T1000 (cell line): ENCODE measurements around the gene KICS2.
A peak's percentile ranks its signal among the peaks of the same experiment; 100 is the strongest.
"Not testable (repeated sequence)": the region's sequence is repeated elsewhere in the genome, so short reads cannot be mapped to it uniquely, and the experiment has no call there.

Experiments used
- DNase-seq: peaks from one replicate; lab custom pipeline; 2025; ENCODE audit warnings: mixed read lengths; lab: John Stamatoyannopoulos, UW

Gene KICS2

DNA sequence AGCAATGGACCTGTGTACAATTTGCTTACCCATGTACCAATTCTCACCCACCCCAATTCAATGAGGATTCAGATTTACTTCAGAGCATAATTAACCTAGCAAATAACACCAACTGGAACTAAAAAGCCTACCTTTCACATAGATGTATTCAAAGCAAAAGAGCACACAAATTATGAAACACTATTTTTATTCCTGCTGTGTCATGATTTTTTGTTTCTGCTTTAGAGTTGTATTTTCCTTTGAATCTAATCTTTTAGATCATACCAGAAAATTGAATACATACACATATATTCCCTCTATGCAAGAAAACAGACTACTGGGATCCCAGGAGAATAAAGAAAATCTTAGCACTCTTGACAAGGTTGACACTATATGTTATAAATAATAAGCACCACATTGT, 5.9 kb downstream of the KICS2 start:
- no peak for DNase-seq

DNA sequence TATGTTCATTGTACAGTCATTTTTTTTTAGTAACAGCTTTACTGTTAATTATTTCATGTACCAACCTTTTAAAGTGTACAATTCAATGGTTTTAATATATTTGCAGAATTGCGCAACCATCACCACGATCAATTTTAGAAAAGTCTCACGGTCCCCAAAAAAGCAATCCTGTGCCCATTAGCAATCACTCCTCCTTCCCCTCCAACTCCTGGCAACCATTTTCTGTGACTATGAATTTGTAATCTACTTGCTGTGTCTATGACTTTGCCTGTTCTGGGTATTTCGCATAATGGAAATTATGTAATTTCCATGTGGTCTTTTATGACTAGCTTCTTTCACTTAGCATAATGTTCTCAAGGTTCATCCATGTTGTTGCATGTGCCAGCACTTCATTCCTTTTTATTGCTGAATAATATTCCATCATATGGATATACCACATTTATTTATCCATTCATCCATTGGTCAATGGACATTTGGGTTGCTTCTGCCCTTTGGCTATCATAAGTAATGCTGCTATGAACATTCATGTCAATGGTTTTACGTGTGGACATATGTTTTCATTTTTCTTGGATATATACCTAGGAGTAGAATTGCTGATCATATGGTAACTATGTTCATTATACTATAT, 9.9 kb downstream of the KICS2 start:
- no peak for DNase-seq

DNA sequence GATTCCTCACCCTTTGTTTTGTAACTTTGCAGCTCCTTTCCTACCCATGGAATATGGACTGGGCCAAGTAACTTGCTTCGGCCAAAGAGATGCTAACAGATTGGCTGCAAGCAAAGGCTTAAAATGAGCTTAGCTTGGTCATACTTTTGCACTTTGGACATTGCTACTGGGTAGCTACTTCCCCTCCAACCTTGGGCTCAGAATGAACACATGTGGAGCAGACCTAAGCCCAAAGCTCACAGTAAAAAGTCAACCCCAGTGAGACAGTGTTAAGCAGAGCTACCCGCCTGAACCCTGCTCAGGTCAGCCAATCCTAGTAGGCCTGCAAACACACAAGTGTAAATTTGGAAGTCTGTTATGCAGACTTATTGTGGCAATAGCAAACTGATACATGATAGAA, 14.6 kb downstream of the KICS2 start:
- DNase-seq = no peak

GRCh38 chr12:64205542-64205941, 16.6 kb downstream of the KICS2 start:
- DNase-seq = no peak

- DNase-seq = no peak
Measured at GRCh38 chr12:64203775-64204174, 18.3 kb downstream of the KICS2 start.

DNA sequence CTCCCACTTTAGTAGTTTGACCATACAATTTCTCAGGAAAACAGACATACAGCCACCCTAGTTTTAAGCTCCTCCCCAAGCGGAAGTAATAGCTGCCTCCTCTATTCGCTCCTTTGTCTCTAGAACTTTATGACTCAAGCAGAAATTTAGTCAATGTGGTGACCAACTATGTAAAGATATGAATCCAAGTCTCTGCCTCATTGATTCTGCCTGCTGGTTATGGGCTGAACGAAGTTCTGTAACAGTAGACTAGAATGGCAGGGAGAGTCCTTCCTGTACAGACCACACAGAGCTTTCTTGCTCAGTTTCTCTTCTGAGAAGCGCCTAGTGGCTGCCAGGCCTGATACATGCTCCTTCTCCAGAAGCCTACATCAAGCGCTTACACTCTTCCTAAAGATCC, 19.1 kb downstream of the KICS2 start:
- DNase-seq = no peak

DNA sequence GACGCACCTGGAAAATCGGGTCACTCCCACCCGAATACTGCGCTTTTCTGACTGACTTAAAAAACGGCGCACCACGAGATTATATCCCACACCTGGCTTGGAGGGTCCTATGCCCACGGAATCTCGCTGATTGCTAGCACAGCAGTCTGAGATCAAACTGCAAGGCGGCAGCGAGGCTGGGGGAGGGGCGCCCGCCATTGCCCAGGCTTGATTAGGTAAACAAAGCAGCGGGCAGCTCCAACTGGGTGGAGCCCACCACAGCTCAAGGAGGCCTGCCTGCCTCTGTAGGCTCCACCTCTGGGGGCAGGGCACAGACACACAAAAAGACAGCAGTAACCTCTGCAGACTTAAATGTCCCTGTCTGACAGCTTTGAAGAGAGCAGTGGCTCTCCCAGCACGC, 26.3 kb downstream of the KICS2 start:
- not testable (repeated sequence) for DNase-seq

- no peak for DNase-seq
Measured at GRCh38 chr12:64194333-64195149, 27.6 kb downstream of the KICS2 start.

GRCh38 chr12:64193931-64194330, 28.2 kb downstream of the KICS2 start:
- DNase-seq = no peak

GRCh38 chr12:64192644-64193444, 29.3 kb downstream of the KICS2 start:
- DNase-seq = no peak

- DNase-seq = no peak
Measured at GRCh38 chr12:64190140-64190539, 32.0 kb downstream of the KICS2 start.

GRCh38 chr12:64189530-64189929, 32.6 kb downstream of the KICS2 start:
- no peak for DNase-seq

- no peak for DNase-seq
Measured at GRCh38 chr12:64187794-64188193, 34.3 kb downstream of the KICS2 start.

DNA sequence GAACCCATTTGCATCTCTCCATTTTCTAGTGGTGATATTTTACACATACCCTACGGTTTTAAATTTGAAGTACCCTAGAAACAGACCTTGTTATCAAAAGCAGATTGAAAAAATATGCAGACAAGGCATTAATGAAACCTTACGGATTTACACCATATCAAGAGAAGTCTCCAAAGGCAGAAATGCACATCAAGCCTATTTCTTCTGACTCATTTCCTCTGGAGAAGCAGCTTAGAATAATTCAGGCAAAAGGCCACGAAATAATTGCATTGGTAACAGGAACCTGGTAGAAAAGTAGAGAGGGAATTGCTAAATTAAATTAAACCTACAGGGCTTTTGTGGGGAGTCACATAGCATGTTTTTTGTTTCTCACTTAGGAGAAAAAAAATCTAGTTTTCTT, 34.7 kb downstream of the KICS2 start:
- DNase-seq = no peak

- no peak for DNase-seq
Measured at GRCh38 chr12:64186789-64187188, 35.3 kb downstream of the KICS2 start.

DNA sequence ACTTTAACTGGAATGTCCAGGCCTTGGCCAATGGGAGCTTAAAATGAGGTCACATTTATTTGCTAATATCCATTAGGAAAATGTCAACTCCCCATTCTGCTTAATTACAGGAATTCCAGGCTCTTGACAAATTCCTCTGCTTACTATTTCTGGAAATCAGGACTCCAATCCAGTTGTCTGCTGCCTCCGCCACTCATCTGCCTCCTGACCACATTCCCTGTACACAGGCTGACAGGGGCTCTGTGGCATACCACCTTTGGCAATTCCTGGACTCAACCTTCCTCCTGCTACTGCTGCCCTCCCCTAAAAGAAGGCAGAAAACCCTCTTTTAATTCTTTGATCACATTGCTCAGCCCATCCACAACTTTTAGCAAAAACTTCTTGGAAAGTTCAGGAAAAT, 37.9 kb downstream of the KICS2 start:
- DNase-seq = no peak

GRCh38 chr12:64181430-64182291, 40.4 kb downstream of the KICS2 start:
- peak; percentile 77 for DNase-seq

DNA sequence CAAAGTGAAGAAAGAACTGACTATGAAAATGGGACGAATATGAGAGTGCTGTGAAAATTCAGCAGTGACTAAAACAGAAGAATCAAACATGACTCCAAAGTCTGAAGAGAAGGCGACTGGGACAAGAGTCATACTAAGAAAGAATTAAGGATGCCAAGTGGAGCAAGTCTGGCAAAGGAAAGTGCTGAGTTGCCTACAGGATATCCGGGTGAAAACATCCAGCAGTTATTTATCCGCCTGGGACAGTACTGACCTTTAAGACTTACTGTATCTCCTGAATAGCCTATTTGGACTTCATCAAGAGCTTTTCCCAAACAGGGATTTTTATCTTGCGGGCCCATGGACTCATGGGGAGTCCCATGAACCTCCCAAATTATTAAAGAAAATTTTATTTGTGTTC, 41.1 kb downstream of the KICS2 start:
- DNase-seq = no peak

DNA sequence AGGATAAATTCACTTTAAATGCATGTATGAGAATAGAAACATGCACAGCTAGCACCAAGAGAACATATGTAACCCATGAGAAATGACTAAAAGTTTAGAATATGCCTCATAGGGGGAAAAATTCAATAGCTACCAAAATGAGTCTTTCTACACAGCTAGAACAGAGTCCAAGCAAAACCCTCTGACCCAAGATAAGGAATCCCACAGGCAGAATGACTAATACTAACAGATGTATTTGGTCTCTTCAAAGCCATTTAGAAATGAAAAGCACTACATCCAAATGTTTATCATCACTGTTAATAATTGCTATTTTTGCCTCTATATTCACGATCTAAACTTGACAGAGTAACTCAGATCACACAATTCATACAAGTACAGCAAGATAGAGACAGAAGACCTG, 44.0 kb downstream of the KICS2 start:
- DNase-seq = no peak

- no peak for DNase-seq
Measured at GRCh38 chr12:64177001-64177400, 45.1 kb downstream of the KICS2 start.

DNA sequence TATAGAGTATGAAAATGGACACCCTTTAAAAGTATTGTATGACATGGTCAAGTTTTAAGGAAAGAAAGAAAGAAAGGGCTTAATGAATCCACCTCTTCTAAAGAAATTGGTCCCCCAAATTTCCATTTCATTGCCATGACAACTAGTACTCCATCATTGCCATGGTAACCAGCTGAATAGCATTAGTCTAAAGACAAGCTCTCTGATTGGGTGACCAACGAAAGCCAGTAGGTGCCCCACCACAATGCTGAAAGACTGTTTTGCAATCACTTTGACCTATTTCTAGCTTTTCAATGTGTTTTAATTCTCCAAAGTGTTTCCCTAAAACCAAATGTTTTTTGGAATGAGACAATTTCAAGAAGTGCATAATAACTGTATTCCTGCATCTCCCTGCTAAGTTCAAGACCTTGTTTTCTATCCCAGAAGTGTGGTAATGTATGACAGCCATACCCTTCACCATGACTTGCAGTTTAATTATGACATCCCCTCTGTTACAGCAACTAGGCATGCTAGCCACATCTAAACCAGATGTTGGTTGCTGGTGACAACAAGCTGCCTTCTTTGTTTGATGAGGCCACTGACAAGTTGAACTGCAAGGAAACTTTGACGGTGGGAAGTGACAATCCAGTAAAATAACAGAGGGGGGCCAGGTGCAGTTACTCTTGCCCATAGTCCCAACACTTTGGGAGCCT, 46.7 kb downstream of the KICS2 start:
- DNase-seq = no peak
